ENCODE results near the gene WDFY3.

The WDFY3 gene

DNA sequence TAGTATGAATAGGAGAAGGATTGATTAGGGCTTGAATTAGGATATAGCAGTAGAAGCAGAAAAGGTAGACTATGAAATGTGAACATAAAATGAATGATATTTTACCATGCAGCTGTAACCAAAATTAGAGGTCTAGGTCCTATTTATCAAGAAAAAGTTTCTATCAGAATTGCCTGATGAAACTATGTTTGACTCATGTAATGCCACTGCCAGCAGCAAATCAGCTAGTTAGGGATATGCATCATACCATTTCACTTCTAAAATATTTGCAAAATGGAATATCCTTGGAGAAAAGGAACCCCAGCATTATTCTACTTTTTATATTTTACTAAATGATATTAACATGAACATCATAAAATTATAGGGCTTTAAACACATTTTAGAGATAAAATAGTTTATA lies 188.4 kb downstream of the WDFY3 start:
- DNase-seq = no peak

DNA sequence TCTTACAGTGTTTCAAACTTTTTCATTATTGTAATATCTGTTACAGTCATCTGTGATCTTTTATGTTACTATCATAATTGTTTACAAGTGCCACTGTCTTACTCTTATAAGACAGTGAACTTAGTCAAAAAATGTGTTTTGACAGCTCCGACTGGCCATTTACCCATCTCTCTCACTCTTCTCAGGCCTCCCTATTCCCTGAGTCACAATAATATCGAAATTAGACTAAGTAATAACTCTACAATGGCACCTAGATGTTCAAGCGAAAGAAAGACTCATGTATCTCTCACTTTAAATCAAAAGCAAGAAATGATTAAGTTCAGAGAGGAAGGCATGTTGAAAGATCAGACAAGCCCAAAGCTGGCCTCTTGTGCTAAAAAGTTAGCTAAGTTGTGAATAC lies 199.3 kb downstream of the WDFY3 start:
- no peak for DNase-seq

DNA sequence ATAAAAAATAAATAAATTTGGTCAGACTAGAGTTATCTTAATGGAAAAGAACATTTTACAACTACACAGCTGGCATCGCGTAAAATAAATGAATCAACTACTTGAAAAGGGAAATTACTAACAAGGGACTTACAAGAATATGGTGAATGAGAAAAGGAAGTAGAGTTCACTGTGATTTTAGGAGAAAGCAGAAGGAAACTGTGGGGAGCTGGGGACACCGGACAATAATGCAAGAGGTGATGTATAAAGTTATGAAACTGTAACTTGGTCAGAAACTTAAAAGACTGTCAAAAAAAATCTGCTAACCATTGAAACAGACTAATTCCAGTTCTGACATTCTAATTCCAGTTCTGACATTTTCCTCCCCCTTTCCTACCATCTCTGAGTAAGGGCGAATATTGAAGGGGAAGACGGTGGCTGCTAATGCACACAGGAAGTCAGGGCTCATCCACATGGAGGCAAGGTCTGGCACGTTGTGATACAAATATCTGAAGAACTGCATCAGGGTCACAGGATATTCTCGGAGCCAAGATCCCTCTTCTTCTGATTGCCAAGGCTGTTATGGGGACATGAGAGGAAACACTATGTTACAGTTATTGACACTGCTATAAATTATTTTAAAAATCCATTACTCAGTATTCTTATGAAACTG lies 213.0 kb downstream of the WDFY3 start:
- DNase-seq = no peak

DNA sequence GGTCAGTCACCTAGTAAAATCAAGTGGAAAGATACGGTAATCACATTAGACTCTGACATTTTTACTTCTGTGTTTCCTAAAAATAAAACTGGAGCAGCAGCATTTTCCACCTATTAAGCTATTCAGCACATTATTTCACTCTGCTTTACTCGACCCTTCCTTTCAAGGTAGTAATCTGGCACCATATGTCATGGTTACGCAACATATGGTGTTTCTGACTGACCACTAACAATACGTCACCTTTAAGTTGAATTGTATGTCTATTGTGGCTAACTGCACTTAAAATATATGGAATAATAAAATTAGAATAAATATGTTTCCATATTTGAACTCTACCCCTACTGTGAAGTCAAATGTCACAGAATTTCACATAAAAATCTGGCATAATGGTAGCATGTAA lies 214.8 kb downstream of the WDFY3 start:
- DNase-seq = no peak

DNA sequence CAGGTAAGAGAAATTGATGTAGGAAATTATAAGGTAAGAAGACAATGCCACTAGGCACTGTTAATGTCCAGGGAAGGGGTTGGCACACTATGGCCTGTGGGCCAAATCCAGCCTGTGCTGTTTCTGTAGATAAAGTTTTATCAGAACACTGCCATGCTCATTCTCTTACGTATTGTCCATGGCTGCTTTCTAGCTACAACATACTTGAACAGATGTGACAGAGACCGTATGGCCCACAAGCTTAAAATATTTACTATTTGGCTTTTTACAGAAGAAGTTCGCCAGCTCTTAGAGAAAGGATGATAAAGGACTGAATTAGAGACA lies 215.6 kb downstream of the WDFY3 start:
- DNase-seq = no peak

DNA sequence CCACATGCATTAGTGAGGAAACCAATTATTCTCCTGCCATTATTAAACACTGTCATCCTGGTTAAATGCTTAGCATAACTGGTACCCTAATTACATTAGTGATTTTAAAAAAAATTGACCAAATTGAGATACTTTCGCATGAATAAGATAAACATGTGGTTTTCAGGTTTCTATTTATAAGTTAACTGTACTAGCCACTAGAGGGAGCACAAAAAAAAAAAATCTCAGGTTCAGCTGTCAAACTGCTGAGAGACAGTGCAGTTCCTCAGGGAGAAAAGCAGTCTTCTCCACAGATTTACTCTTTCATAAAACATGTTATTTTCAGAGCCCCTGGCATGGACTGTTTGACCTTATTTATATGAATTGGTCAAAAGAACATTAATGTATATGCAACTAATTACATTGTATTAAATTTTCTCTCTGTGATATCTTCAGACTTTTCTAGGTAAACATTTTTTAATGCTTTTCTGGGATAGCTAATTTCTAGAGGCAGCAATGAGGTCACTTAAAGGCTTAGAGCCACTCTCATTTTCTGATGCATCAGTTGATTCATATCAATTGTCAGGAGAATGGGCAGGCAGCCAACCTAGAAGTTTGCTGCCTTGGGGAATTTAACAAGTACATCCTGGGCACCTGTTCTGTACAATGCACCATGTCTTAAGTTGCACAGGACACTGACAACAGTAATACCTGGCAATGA lies 216.1 kb downstream of the WDFY3 start:
- no peak for DNase-seq

DNA sequence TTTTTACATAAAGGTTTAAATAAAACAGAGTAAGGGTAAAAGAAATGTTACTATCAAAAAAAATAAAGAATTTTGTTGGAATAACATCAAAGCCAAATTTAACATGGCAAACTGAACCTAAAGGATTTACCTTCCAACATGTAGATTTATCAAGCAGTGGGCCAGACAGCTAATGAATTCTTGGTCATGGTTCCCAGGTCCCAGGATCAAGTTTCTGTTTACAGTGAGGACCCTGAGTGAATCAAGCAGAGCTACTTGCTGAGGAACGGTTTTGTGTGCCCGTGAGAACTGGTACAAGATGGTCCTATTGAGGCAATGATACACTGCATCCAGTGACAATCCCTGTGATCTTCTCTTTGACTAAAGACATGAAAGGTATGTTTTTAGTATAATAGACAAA lies 226.4 kb downstream of the WDFY3 start:
- DNase-seq = no peak

DNA sequence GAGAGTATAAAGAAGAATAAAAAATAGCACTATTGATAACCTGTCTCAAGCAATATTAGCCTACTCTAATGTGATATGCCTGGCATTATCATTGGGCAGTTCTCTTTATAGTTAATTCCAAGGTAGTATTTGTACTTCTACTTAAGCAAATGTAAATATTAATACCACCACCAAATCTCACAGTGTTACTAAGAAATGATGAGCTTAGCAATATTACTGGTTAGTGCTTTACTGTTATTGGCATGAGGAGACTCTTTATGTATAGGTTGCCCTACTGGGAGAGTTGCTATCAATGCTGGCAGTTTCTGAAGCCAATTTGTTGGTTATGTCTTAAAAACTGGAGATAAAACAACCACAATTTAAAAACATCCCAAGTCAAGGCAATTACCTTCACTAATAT lies 227.9 kb downstream of the WDFY3 start:
- no peak for DNase-seq

DNA sequence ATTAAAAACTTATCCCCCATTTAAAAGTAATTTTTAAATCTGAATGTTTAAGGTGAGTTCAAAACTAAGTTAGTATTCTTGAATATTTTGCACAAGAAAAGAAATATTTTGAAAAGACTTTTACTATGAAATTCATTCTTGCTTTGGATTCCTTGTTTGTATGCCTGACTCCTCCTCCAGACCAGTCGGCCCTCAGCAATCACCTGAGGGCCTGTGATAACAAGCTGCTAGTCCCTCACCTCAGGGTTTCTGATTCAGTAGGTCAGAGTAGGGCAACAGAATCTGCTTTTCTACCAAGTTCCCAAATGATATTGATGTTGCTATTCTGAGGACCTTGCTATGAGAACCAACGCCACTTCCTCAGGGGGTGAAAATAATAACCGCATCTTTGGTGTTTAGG lies 228.8 kb downstream of the WDFY3 start:
- DNase-seq = no peak

DNA sequence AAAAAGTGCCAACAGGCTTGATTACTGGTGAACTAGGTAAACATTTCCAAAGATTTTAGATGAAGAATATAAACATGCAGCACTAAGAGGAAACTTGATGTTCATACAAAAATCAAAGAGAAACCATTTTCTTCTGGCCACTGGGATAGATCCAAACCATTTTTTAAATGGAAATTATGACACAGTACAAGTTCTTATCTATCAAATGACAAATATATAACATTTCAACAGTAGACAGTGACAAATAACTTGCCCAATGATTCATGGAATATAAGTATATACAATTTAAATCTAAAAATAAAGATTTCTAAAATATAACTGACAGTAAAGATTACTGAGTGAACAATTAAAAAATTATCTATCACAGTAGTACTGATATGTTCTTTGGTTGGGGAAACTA lies 232.5 kb downstream of the WDFY3 start:
- no peak for DNase-seq

DNA sequence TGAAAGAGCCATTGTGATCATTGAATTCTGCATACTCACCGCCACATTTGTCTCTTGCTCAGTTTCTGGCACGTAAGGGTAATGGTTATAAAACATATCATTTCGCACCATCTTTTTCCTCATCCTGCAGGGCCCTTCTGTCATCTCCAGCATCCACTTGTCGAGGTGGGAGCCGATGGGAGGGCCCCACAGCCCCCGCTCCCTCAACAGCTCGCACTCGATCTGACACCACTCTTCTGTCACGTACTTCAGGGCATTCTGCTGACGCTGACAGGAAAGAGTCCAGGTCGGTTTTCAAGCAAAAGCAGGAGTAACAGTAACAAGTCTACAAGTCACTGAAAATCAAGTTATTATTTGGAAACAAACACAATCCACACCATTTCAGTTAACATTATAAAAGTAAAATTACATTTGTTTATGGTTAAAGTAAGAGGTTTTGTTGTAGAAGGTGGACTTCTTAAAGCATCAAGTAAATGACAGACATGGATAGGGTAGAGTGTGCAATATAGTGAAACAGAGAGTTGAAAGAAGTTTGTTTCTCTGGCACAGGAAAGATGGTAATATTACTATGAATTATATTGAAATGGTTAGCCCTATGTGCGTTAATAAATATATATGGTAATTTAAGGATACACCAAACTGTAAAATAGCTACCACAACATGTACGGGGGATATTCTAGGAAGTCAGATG lies 233.0 kb downstream of the WDFY3 start:
- DNase-seq = no peak

DNA sequence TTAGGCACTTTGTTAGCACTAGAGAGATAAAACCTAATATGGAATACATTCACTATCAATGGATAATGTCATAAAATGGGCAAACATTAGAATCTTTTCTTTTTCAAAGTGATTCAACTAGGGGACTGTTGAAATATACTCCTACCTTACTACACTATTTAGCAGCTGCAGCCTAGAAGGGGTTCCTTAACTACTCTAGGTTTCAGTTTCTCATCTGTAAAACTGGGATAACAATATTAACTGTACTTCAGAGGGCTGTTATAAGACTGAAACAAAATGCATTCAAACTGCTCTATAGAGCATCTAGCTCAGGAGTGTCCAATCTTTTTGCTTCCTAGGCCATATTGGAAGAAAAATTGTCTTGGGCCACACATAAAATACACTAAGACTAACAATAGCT lies 236.1 kb downstream of the WDFY3 start:
- no peak for DNase-seq

DNA sequence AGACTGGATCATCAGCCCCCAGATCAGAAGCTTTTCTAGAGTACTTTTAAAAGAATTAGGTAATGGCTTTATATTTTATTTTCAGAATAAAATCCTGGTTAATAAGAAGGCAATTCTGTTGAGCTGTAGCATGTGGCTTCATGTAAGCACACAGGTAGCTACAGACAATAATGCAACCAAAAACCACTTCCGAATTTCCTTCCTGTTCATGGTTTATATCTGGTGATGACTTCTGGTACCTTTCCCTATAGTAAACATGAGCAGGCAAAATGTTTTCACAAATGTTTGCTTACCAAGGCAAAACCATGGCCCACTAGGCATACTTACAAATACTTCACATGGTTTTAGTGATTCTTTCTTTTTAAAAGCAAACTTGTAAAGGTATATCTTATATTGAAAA lies 239.0 kb downstream of the WDFY3 start:
- DNase-seq = no peak

DNA sequence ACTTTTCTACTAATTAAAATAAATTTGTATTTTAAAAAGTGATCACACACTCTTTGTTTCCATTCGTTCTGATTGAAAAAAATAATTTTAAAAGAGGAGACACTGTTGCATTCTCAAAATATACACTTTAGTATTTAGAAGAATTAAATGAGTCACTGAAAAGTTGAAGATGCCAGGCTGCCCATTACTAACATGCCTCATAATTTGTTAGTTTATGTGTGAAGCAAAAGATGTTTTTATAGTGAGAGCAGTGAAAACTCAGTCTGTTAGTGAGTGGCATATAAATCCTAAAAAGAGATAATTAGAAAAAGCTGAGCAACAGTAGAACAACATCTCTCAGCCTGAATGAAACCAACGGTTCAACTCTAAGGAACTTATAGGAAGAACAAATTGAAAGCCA lies 240.1 kb downstream of the WDFY3 start:
- DNase-seq = no peak

DNA sequence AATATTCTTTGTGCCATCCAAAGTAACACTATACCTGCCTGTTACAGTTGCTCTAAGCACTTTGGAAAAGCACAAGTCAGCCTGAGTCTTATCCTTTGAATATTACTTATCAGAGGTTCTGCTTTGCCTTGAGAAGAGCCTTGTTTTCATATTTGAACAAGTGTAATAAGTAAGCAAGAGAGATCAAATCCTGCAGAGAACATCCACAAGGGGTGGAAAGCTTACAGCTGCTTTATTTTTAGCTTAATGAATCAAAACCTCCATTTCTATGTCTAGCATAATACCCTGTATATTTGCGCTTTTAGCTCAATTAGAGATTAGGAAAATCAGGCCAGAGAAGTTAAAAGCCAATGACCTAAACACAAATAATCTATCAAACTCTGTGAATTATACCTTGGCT lies 243.8 kb downstream of the WDFY3 start:
- no peak for DNase-seq

DNA sequence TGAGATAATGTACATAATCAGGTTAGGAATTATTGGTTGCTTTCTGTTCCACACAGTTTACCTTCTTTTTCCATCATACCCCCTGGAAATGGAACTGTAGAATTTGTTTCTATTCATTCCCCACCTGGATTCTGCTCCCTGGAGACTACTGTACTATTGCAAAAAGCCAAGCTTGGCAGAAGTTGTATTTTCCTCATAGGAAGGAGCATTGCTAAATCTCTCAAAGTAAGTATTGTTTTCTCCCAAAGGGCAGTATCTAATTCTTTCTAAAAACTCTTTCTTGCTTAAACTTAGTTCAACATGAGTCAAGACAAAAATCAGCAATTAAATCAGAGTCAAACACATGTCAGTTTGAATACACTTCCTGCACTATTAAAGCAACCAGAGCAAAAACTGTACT lies 247.4 kb downstream of the WDFY3 start:
- DNase-seq = no peak

DNA sequence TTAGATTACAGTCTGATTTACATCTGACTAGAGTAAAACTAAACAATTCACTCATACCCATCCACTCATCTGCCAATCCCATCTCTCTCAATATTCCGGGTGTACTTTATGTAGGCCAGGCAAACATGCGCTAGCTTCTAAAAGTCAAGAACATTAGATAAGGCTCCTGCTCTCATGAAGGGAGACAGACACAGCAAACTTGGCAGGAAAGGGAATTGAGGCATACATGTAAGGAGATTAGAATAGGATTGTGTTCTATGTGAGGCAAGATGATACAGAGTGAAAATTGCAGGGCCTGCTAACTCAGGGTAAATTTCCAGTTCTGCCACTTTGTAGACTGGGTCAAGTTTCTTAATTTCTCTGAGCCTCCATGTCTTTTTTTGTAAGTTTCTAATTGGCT lies 247.8 kb downstream of the WDFY3 start:
- DNase-seq = no peak

DNA sequence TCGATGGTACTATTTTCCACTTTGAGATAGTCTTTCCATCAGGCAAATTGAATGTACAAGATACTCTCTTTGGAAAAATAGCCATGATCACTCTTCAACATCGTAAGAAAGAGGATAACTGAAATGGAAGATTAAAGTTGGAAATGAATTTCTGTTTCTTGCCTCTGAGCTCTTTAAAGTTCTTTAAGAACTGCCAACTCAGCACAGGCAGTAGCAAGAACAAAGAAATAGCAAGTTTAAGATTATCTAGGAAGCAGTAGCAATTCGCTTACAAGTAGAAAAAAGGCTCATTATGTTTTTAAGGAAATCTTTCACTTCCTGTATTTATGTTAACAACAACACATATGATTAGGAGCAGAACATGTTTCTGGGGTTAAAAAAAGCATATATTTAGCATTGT lies 255.9 kb downstream of the WDFY3 start:
- DNase-seq = no peak

DNA sequence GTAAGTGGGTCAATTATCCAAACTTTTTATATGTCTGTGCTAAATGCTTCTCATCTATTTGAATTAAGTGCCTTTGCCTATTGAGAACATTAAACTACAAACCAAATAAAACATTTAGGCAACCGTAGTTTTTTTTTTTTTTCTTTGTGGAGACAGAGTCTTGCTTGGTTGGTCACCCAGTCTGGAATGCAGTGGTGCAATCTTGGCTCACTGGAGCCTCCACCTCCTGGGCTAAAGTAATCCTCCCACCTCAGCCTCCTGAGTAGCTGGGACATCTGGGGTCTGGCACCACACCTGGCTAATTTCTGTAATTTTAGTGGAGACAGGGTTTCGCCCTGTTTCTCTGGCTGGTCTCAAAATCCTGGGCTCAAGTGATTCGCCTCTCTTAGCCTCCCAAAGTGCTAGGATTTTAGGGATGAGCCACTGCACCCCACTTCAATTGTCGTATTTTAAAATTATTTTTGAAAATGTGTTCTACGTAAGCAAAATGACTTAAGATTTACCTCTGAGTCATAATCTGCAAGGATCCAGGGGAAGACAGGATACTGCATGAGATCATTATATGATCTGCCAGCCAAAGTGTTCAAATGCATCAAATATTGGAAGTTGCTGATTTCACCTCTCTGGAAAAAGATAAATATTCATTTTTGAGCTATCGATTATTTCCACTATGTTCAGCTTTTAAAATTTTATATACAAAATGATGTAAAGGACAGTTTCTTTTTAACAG lies 257.9 kb downstream of the WDFY3 start:
- no peak for DNase-seq

DNA sequence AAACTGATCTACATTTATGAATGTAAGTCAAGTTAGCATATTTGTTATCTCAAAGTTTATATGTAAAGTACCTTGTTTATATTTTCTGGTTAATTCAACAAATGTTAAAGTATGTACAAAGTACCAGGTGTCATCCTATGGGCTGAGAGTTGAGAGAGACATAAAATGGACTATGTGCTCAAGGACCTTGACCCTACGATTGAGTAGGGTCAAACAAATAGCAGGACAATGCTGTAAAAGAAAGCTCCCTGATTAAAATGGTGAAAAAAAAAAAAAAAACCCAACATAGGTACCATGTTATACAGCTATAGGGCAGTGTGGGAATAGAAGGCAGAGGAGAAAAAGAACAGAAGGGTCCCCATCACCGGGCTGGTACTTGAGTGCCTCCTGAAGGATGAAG lies 260.2 kb downstream of the WDFY3 start:
- DNase-seq = no peak

DNA sequence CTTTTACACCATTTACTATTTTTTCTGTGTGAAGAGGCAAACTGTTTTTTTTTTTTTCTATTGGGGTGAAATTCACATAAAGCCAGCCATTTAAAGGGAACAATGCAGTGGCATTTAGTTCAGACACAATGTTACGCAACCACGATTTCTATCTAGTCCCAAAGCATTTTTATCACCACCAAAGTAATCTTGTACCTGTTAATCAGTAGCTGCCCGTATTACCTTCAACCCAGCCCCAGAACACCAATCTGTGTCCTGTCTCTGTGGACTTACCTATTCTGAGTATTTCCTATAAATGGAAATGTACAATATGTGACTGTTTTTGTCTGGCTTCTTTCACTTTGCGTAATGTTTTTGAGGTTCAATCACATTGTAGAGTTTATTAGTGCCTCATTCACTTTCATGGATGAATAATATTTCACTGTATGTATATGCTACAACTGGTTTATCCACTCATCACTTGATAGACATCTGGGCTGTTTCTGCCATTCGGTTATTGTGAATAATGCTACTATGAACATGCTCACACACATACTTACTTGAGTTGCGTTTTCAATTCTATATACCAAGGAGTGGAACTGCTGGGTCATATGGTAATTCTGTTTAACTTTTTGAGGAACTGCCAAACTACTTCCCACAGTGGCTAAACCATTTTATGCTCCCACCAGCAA lies 267.4 kb downstream of the WDFY3 start:
- no peak for DNase-seq

DNA sequence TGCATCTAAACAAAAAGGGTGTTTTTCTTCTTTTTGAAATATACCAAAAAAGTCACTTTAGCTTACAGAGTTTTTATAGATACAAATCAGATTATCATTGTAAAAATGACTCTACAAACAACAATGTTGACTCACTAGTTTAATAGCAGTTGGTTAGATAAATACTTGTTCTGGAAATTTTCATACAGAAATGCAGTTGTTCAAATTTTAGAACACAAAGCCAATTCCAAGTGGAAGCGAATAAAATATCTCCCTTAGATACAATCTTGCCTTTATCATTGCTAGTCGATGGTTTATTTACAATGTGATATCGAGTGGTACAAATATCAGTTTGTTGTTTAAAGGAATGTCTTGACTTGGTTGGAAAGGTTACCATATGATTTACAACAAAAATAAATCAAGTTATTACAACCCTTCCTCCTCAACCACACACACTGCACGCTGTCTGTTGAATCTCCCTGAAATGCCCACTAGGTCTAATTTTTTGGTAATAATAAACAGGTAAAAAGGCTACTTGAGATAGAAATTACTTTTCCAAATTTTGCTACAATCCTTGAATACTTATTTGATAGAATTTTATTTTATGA lies 268.8 kb downstream of the WDFY3 start:
- no peak for DNase-seq

DNA sequence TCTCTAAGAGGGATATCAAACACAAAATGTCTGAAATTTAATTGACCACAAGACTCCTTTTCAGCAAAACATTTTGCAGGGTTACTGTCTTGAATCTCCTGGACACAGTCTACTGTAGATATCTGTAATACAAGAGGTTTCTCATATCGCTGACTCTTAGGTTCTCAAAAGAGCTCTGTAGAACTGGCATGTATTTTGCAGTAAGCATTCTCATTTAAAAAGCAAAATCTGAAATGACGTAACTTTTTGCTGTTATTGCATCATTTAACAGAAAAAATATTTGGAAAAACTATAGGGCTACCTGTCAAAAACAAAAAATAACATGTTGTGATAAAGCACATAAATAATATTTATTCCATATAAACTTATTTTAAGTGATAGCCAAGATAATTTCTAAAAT lies 269.3 kb downstream of the WDFY3 start:
- DNase-seq = no peak

All from stimulated activated CD8-positive, alpha-beta memory T cell treated with anti-CD3 and anti-CD28 coated beads, Interleukin-4, amount 100 ng/mL, for 48 hours (primary cell).